Smooth muscle cell (in vitro differentiated cells): ENCODE measurements around the gene PRODH2. TPM values are rescaled to one million over a fixed set of nuclear protein-coding genes. Genes with fewer than 3 reads are reported as not detected.

Experiments used
- DNase-seq: peaks from one replicate; lab custom pipeline; 2025; ENCODE audit not compliant: unreplicated experiment; lab: John Stamatoyannopoulos, UW
- H2AFZ ChIP-seq: fragments of 200-600 bp; sonication (generic); 2 replicates; pipeline ENCODE4 v1.6.0; 2016; ENCODE audit warnings: antibody characterized with exemption, low read depth, mild to moderate bottlenecking
- H3F3A ChIP-seq: fragments of 200-600 bp; sonication (generic); 2 replicates; pipeline ENCODE4 v1.6.0; 2017; ENCODE audit warnings: antibody characterized with exemption, low read depth
- H3K27ac ChIP-seq: fragments of 200-600 bp; sonication (generic); 2 replicates; pipeline ENCODE4 v1.5.1; 2016; ENCODE audit warnings: low read depth, mild to moderate bottlenecking
- H3K27me3 ChIP-seq: fragments of 200-600 bp; sonication (generic); 2 replicates; pipeline ENCODE4 v1.6.1; 2016; ENCODE audit warnings: low read depth, mild to moderate bottlenecking
- H3K36me3 ChIP-seq: fragments of 200-600 bp; sonication (generic); 2 replicates; pipeline ENCODE4 v1.5.1; 2016; ENCODE audit warnings: low read depth
- H3K4me1 ChIP-seq: fragments of 200-600 bp; sonication (generic); 2 replicates; pipeline ENCODE4 v1.5.1; 2016; ENCODE audit warnings: low read depth
- H3K4me2 ChIP-seq: fragments of 200-600 bp; sonication (generic); 2 replicates; pipeline ENCODE4 v1.6.0; 2016; ENCODE audit warnings: mild to moderate bottlenecking
- H3K4me3 ChIP-seq: fragments of 200-600 bp; sonication (generic); 2 replicates; pipeline ENCODE4 v1.5.1; 2016; ENCODE audit warnings: mild to moderate bottlenecking
- H3K79me2 ChIP-seq: fragments of 200-600 bp; sonication (generic); 2 replicates; pipeline ENCODE4 v1.6.0; 2016; ENCODE audit warnings: low read depth, mild to moderate bottlenecking
- H3K9ac ChIP-seq: fragments of 200-600 bp; sonication (generic); 2 replicates; pipeline ENCODE4 v1.6.0; 2016; ENCODE audit warnings: low read depth
- H3K9me3 ChIP-seq: fragments of 200-600 bp; sonication (generic); replicated peaks from 2 replicates; pipeline ENCODE4 v1.5.1; 2016; ENCODE audit warnings: low read depth
- H4K20me1 ChIP-seq: fragments of 200-600 bp; sonication (generic); 2 replicates; pipeline ENCODE4 v1.6.0; 2016; ENCODE audit warnings: low read depth
- CTCF ChIP-seq: fragments of 200-600 bp; sonication (generic); IDR thresholded peaks from 2 replicates; pipeline ENCODE4 v1.5.1; 2017; ENCODE audit warnings: borderline replicate concordance, mild to moderate bottlenecking, antibody characterized with exemption; ENCODE audit not compliant: insufficient read depth, poor library complexity, severe bottlenecking
- WGBS: methylation state at CpG from one replicate; pipeline ENCODE4 v1.1.7; 2016; ENCODE audit warnings: low lambda C conversion rate; 5-methylcytosine and 5-hydroxymethylcytosine counted together
- polyA plus RNA-seq: library from polyadenylated mRNA; unstranded; fragments of >200 nt; fragmentation: Nextera tagmentation; extraction: Ambion mirVana; gene quantifications from 2 replicates; pipeline ENCODE4 v1.2.1, GENCODE V29; 2016
- total RNA-seq: library from RNA; depleted of rRNA; stranded (reverse); fragments of >200 nt; gene quantifications from 2 replicates; pipeline ENCODE4 v1.2.3, GENCODE V29; 2014

The PRODH2 gene
- total and polyA plus RNA-seq, 2 experiments from 2014 or later, result not detected

DNA sequence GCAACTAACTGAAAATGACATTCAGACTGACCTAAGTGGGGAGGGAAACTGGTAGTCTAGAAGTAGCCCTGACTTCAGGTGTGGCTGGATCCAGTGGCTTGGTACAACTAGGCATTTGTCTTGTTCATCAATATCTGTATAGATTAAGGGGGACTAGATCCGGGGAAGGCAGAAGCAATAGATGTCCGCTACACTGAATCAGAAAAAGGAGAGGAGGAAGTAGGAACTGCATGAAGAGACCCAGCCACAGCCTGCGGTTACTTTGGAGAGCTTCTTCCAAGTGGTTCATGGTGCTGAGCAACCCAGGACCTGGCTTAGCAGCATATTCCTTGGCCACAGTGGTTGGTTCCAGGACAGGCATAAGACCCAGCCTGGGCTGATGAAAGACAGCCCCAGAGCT lies 9.9 kb upstream of the PRODH2 start:
- Histone ChIP-seq H3K27me3 (peaks cover 4% of the 10 kb centered on the region), H3K79me2 (no peaks in the 10 kb centered on the region), H3K27ac (no peak overlapping the region), H3K9me3 (no peaks in the 10 kb centered on the region), H3K4me3 (no peak overlapping the region), H3K4me2 (no peak overlapping the region), H3K36me3 (no peaks in the 10 kb centered on the region), H4K20me1 (no peaks in the 10 kb centered on the region), H3K9ac (no peak overlapping the region), H3K4me1 (peaks cover 3% of the 10 kb centered on the region), H3F3A (no peaks in the 10 kb centered on the region), H2AFZ (no peak overlapping the region)
- DNase-seq, result no peak
- TF ChIP-seq CTCF, result no peak
- WGBS, result 75% methylated on average over 3 of the region's 3 CpGs

DNA sequence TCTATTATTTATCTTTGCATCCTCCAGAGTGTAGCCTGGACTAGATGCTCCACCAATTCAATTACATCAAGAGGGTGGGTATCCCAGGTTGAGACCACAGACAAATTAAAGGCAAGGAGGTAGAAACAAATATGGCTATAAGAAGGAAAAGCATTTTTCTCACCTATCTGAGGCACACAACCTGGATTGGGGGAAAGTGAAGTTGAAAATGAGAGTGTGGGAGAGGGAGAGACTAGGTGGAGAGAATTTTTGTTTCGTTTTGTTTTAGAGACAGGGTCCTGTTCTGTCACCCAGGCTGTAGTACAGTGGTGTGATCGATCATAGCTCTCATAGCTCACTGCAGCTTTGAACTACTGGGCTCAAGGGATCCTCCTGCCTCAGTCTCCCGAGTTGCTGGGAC lies 5.8 kb upstream of the PRODH2 start:
- H3F3A ChIP-seq, result no peaks in the 10 kb centered on the region
- no peak overlapping the region for H3K4me3 ChIP-seq
- H4K20me1 ChIP-seq, result no peaks in the 10 kb centered on the region
- no peak overlapping the region for H2AFZ ChIP-seq
- no peak for TF ChIP-seq CTCF
- H3K4me1 ChIP-seq, result peaks cover 3% of the 10 kb centered on the region
- no peaks in the 10 kb centered on the region for H3K9me3 ChIP-seq
- no peaks in the 10 kb centered on the region for H3K79me2 ChIP-seq
- no peak for DNase-seq
- no peaks in the 10 kb centered on the region for H3K36me3 ChIP-seq
- no peak overlapping the region for H3K9ac ChIP-seq
- no peak overlapping the region for H3K27ac ChIP-seq
- 91% methylated on average over 3 of the region's 3 CpGs for WGBS
- H3K27me3 ChIP-seq, result peaks cover 4% of the 10 kb centered on the region
- no peak overlapping the region for H3K4me2 ChIP-seq

- DNase-seq, result no peak
- Histone ChIP-seq H3K9ac (no peak overlapping the region), H3K4me1 (peaks cover 3% of the 10 kb centered on the region), H3K79me2 (no peaks in the 10 kb centered on the region), H3K27ac (no peak overlapping the region), H3F3A (no peaks in the 10 kb centered on the region), H3K4me2 (no peak overlapping the region), H4K20me1 (no peaks in the 10 kb centered on the region), H3K27me3 (peaks cover 4% of the 10 kb centered on the region), H3K9me3 (no peaks in the 10 kb centered on the region), H3K36me3 (no peaks in the 10 kb centered on the region), H3K4me3 (no peak overlapping the region), H2AFZ (no peak overlapping the region)
- TF ChIP-seq CTCF, result no peak
- WGBS, result 74% methylated on average over 9 of the region's 9 CpGs
Observed at GRCh38 chr19:35816846-35817245, 4.2 kb upstream of the PRODH2 start.

DNA sequence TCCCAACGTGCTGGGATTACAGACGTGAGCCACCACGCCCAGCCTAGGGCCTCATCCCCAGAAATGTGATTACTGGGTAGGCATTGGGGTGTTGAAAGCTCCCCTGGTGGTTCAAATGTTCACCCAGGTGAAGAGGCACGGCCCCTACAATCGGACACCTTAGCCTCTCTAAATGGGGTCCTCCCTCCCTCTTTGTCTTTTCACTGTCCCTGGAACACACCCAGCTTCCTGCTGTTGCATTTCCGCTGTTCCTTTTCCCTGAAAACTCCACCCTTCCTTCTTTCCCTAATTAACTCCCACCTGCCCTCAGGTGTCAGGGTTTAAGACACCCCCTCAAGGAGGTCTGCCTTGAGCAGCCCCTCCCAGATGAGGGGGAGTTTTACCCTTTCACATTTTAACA lies 3.6 kb upstream of the PRODH2 start:
- no peak for TF ChIP-seq CTCF
- H3K4me1 ChIP-seq, result peaks cover 3% of the 10 kb centered on the region
- no peaks in the 10 kb centered on the region for H3K36me3 ChIP-seq
- H4K20me1 ChIP-seq, result no peaks in the 10 kb centered on the region
- H3K27ac ChIP-seq, result no peak overlapping the region
- no peak overlapping the region for H3K4me3 ChIP-seq
- DNase-seq, result no peak
- no peaks in the 10 kb centered on the region for H3K79me2 ChIP-seq
- H3K9me3 ChIP-seq, result no peaks in the 10 kb centered on the region
- no peak overlapping the region for H3K9ac ChIP-seq
- peaks cover 4% of the 10 kb centered on the region for H3K27me3 ChIP-seq
- WGBS, result 48% methylated on average over 6 of the region's 6 CpGs
- H3K4me2 ChIP-seq, result no peak overlapping the region
- H2AFZ ChIP-seq, result no peak overlapping the region
- no peaks in the 10 kb centered on the region for H3F3A ChIP-seq
